GM19438 (cell line): Measurements from ENCODE around the gene PCSK9.
"Not testable (repeated sequence)": the region's sequence is repeated elsewhere in the genome, so short reads cannot be mapped to it uniquely, and the experiment has no call there.

ENCODE experiments used
- ATAC-seq: cut with Tn5 transposase; IDR thresholded peaks from one replicate; pipeline ENCODE4 v1.9.1; 2021; ENCODE audit warnings: low read depth; ENCODE audit not compliant: unreplicated experiment

Gene PCSK9

DNA sequence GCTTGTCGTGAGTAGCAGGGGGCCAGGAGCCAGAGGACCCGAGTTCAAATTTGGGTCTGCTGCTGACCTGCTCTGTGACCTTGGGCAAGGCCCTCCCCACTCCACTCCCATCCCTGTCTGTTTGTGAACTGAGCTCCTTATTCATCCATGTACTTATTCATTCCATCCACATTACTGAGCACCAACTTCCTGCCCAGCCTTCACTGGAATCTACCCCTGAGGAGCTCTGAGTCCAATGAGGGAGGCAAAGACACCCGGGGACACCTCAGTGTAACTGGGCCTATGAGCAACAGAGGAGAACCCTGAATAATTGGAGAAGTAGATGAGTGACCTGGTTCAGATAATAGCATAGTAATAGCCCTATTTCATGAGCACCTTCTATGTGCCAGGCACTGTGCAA lies 31.7 kb upstream of the PCSK9 start:
- no peak for ATAC-seq

GRCh38 chr1:55010194-55010886 lies 29.0 kb upstream of the PCSK9 start:
- ATAC-seq = no peak

GRCh38 chr1:55010887-55011217 lies 28.5 kb upstream of the PCSK9 start:
- no peak for ATAC-seq

DNA sequence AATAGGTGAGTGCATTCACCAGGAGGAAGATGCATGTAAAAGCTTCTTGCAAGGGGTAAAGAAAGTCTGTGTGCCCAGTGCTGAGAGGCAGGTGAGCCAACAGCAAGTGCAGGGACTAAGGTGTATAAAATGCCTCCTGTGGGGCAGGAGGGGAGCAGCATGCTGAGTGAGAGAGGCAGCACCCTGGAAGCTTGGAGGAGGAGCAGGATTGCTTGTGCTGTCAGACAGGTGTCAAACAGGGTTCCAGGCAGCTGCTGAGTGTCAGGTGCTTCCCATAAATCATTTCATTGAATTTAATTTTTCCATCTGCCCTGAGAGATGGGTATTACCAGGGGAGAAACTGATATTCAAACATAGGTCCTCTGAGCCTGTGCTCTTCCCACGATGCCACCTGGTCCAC lies 26.7 kb upstream of the PCSK9 start:
- ATAC-seq = no peak

GRCh38 chr1:55015123-55015522 lies 24.2 kb upstream of the PCSK9 start:
- ATAC-seq = no peak

- no peak for ATAC-seq
These were observed 23.4 kb upstream of the PCSK9 start for GRCh38 chr1:55015731-55016620.

GRCh38 chr1:55018395-55018794 lies 21.0 kb upstream of the PCSK9 start:
- no peak for ATAC-seq

- no peak for ATAC-seq
These were observed 17.3 kb upstream of the PCSK9 start for GRCh38 chr1:55021942-55022546.

- ATAC-seq = not testable (repeated sequence)
These were observed 15.2 kb upstream of the PCSK9 start for GRCh38 chr1:55024163-55024562.

DNA sequence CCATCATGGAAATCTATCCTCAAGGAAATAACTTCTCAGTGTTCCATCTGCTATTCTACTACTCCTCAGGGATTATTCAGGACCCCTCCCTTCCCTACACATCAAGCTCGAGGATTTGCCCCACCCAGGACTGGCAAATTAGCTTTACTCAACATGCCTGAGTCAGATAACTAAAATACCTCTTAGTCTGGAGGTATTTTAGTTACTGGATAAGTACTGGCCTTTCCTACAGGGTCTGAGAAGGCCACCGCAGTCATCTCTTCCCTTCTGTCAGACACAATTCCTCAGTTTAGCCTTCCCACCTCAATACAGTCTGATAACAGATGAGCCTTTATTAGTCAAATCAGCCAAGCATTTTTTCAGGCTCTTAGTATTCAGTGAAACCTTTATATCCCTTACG lies 12.7 kb upstream of the PCSK9 start:
- not testable (repeated sequence) for ATAC-seq

DNA sequence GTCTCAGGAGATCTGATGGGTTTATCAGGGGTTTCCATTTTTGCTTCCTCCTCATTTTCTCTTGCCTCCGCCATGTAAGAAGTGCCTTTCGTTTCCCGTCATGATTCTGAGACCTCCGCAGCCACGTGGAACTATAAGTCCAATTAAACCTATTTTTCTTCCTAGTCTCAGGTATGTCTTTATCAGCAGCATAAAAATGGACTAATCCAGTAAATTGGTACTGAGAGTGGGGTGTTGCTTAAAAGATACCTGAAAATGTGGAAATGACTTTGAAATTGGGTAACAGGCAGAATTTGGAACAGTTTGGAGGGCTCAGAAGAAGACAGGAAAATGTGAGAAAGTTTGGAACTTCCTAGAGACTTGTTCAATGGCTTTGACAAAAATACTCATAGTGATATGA lies 8.2 kb upstream of the PCSK9 start:
- ATAC-seq = not testable (repeated sequence)

DNA sequence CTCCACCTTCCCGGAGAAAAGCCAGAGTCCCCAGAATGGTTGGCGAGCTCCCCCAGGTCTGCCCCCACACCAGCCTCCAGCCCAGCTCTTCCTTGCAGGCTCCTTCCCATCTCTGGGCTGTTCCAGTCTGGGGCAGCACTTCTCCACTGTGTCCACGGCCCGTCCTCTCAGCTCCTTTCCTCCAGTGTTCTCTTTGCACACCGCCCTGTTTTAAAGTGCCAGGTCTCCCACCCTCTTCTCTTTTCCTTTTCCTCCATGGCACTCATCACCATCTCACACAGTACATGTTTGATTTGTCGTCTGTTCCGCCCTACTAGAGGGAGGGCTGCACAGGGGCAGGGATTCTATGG lies 6.1 kb upstream of the PCSK9 start:
- no peak for ATAC-seq

DNA sequence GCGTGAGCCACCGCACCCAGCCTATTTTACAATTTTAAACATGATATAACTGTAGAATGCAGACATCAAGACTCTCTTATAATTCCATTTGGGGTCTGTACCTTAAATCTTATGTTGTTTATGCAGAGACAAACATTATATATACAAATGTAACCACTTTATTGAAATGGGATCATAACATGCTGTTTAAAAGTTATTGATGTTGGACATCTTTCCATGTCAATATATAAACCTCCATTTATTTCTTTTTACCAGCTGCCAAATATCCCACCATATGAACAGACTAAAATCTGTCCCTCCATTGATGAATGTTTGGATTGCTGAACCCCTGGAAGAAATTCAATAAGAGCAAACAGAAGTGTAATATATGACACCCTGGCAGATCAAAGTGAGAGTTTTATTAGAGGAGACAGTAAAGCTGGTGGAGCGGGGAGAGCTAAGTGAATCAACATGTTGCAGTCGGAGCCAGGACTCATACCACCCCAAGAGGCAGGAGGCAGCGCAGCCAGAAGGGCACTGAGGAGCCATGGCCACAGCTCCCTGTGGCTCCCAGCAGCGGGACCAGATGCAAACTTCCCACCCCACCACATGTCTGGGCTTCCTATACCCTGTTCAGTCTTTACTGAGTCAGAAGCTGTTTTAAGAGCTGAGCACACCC lies 4.7 kb upstream of the PCSK9 start:
- ATAC-seq = no peak

- no peak for ATAC-seq
These were observed 3.4 kb upstream of the PCSK9 start for GRCh38 chr1:55035904-55036303.

GRCh38 chr1:55037733-55038551 lies 1.4 kb upstream of the PCSK9 start:
- ATAC-seq = no peak

DNA sequence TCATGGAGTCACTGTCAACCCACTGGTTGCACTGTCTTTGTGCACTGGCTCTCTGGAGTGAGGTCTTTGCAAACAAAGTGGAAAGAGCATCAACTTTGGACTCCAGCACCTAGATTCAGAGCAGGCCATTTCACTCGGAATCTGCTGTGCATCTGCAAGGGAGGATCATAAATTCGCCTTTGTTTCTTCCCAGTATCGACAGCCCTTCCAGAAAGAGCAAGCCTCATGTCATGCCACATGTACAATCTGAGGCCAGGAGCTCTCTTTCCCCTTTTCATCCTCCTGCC lies 853 bp upstream of the PCSK9 start:
- ATAC-seq = no peak

- no peak for ATAC-seq
These were observed 390 bp upstream of the PCSK9 start for GRCh38 chr1:55038974-55039341.

DNA sequence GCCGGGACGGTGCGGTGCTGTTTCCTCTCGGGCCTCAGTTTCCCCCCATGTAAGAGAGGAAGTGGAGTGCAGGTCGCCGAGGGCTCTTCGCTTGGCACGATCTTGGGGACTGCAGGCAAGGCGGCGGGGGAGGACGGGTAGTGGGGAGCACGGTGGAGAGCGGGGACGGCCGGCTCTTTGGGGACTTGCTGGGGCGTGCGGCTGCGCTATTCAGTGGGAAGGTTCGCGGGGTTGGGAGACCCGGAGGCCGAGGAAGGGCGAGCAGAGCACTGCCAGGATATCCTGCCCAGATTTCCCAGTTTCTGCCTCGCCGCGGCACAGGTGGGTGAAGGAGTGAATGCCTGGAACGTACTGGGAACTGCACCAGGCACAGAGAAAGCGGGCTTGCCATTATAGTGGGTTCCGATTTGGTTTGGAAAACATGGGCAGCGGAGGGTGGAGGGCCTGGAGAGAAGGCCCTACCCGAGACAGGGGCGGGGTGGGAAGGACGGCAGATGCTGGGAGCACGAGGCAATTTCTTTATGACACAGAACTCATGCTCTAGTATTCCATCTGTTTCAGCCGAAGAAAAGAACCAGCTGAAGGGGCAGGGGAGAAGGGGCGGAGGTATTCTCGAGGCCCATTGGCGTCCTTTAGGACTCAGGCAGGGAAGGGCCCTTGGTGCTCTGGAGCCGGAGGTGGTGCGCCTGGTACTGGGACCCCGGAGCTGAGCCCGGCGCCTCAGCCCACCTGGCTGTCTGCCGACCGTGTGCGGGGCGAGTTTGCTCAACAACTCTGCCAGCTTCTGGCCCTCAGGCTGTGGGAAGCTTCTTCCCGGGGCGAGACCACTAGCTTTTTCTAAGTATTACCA lies 960 bp downstream of the PCSK9 start:
- ATAC-seq = no peak

GRCh38 chr1:55040933-55041494 lies 1.7 kb downstream of the PCSK9 start:
- no peak for ATAC-seq

DNA sequence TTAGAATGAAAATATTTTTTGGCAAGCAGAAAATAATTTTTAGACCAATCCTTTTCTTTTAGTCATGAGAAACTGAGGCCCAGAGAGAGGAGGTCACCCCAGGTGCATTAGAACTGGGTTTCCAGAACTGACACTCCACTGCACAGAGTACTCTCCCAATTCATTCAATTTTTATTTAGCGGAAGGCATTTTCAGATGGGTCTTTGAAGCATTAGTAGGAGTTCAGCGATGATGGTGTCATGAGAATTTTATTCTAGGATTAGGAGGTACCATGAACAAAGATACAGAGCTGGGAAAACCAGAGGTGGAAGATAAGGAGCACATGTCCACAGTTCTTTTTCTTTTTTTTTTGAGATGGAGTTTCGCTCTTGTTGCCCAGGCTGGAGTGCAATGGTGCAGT lies 2.3 kb downstream of the PCSK9 start:
- no peak for ATAC-seq
